ENCODE measurements around the gene SLC26A1.

SLC26A1 gene

GRCh38 chr4:957231-957580, 36.0 kb downstream of the SLC26A1 start:
- no peaks in the 10 kb centered on the region for H4K20me1 ChIP-seq (ENCODE audit: insufficient read depth, low read length)
- no peak for DNase-seq
- no peaks in the 10 kb centered on the region for H3K79me2 ChIP-seq (ENCODE audit: low read length)
- no peak overlapping the region for H3K4me2 ChIP-seq (ENCODE audit: low read depth, low read length)
- H3F3A ChIP-seq (ENCODE audit: insufficient read depth, low read length), result no peaks in the 10 kb centered on the region
- no peak for TF ChIP-seq CTCF (IDR thresholded peaks at IDR 0.05; ENCODE audit: low read length)
- TF ChIP-seq EZH2phosphoT487 (IDR thresholded peaks at IDR 0.05; ENCODE audit: low read length), result no peak
- TF ChIP-seq EZH2 (optimal IDR thresholded peaks at IDR 0.05; ENCODE audit: low read depth, low read length), result no peak
- no peaks in the 10 kb centered on the region for H3K9me3 ChIP-seq (replicated peaks; ENCODE audit: insufficient read depth, low read length)
- no peak overlapping the region for H3K9ac ChIP-seq (ENCODE audit: low read length)
- H3K9me2 ChIP-seq (replicated peaks; ENCODE audit: insufficient read depth, low read length), result no peaks in the 10 kb centered on the region
- H3K4me1 ChIP-seq (ENCODE audit: low read length), result no peaks in the 10 kb centered on the region
- H2AFZ ChIP-seq (ENCODE audit: low read length), result no peak overlapping the region
- H3K27ac ChIP-seq (ENCODE audit: low read length), result no peak overlapping the region
- no peaks in the 10 kb centered on the region for H3K36me3 ChIP-seq (replicated peaks; ENCODE audit: insufficient read depth, low read length)
- H3K27me3 ChIP-seq (replicated peaks; ENCODE audit: insufficient read depth, low read length), result no peaks in the 10 kb centered on the region
- no peak overlapping the region for H3K4me3 ChIP-seq (ENCODE audit: low read length)

- no peaks in the 10 kb centered on the region for H3K9me3 ChIP-seq (replicated peaks; ENCODE audit: insufficient read depth, low read length)
- TF ChIP-seq EZH2 (optimal IDR thresholded peaks at IDR 0.05; ENCODE audit: low read depth, low read length), result no peak
- TF ChIP-seq EZH2phosphoT487 (IDR thresholded peaks at IDR 0.05; ENCODE audit: low read length), result no peak
- no peak for TF ChIP-seq CTCF (IDR thresholded peaks at IDR 0.05; ENCODE audit: low read length)
- no peaks in the 10 kb centered on the region for H3K79me2 ChIP-seq (ENCODE audit: low read length)
- no peaks in the 10 kb centered on the region for H3F3A ChIP-seq (ENCODE audit: insufficient read depth, low read length)
- H3K4me1 ChIP-seq (ENCODE audit: low read length), result no peaks in the 10 kb centered on the region
- no peak overlapping the region for H2AFZ ChIP-seq (ENCODE audit: low read length)
- H3K4me2 ChIP-seq (ENCODE audit: low read depth, low read length), result no peak overlapping the region
- no peak overlapping the region for H3K27ac ChIP-seq (ENCODE audit: low read length)
- H3K9me2 ChIP-seq (replicated peaks; ENCODE audit: insufficient read depth, low read length), result no peaks in the 10 kb centered on the region
- no peaks in the 10 kb centered on the region for H4K20me1 ChIP-seq (ENCODE audit: insufficient read depth, low read length)
- no peaks in the 10 kb centered on the region for H3K27me3 ChIP-seq (replicated peaks; ENCODE audit: insufficient read depth, low read length)
- no peak overlapping the region for H3K9ac ChIP-seq (ENCODE audit: low read length)
- no peak for DNase-seq
- no peaks in the 10 kb centered on the region for H3K36me3 ChIP-seq (replicated peaks; ENCODE audit: insufficient read depth, low read length)
- H3K4me3 ChIP-seq (ENCODE audit: low read length), result no peak overlapping the region
Measured at GRCh38 chr4:956531-957230, 36.5 kb downstream of the SLC26A1 start.

- DNase-seq, result no peak
- Histone ChIP-seq H3K4me1 (ENCODE audit: low read length) (no peaks in the 10 kb centered on the region), H2AFZ (ENCODE audit: low read length) (no peak overlapping the region), H3K4me3 (ENCODE audit: low read length) (no peak overlapping the region), H3K27me3 (replicated peaks; ENCODE audit: insufficient read depth, low read length) (no peaks in the 10 kb centered on the region), H3K27ac (ENCODE audit: low read length) (no peak overlapping the region), H3K9me2 (replicated peaks; ENCODE audit: insufficient read depth, low read length) (no peaks in the 10 kb centered on the region), H4K20me1 (ENCODE audit: insufficient read depth, low read length) (no peaks in the 10 kb centered on the region), H3K9me3 (replicated peaks; ENCODE audit: insufficient read depth, low read length) (no peaks in the 10 kb centered on the region), H3K79me2 (ENCODE audit: low read length) (no peaks in the 10 kb centered on the region), H3K4me2 (ENCODE audit: low read depth, low read length) (no peak overlapping the region), H3F3A (ENCODE audit: insufficient read depth, low read length) (no peaks in the 10 kb centered on the region), H3K36me3 (replicated peaks; ENCODE audit: insufficient read depth, low read length) (no peaks in the 10 kb centered on the region), H3K9ac (ENCODE audit: low read length) (no peak overlapping the region)
- no peak for TF ChIP-seq EZH2 (optimal IDR thresholded peaks at IDR 0.05; ENCODE audit: low read depth, low read length)
- no peak for TF ChIP-seq CTCF (IDR thresholded peaks at IDR 0.05; ENCODE audit: low read length)
- no peak for TF ChIP-seq EZH2phosphoT487 (IDR thresholded peaks at IDR 0.05; ENCODE audit: low read length)
Measured at GRCh38 chr4:955931-956381, 37.2 kb downstream of the SLC26A1 start.

Measured in MM.1S (cell line).